ENCODE results near the gene NMD3. TPM values are rescaled to one million over a fixed set of nuclear protein-coding genes. Genes with fewer than 3 reads are reported as not detected.

Gene NMD3
- total and polyA plus RNA-seq, 9 of the 15 experiments (the other 6 are each of a cell fraction or from before 2014, with no cell fraction given) = 63.5 to 178 (median 111) TPM

DNA sequence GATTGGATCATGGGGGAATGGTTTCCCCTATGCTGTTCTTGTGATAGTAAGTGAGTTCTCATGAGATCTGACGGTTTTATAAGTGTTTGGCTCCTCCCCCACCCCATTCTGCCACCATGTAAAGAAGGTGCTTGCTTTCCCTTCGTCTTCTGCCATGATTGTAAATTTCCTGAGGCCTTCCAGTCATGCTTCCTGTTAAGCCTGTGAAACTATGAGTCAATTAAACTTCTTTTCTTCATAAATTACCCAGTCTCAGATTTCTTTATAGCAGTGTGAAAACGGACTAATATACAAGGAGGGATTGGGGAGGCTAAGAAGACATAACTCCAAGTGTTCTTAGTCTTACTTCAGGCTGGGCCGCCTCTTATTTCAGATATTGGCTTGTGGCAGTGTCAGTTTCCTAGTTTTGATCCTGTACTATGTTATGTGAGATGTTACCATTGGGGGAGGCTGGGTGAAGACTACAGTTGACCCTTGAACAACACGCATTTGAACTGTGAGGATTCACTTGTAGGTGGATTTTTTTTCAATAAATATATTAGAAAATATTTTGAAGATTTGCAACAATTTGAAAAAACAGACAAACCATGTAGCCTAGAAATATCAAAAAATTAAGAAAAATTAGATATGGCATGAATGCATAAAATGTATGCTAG, 44.9 kb downstream of the NMD3 start:
- no peaks in the 10 kb centered on the region for H3K27me3 ChIP-seq (ENCODE audit: control insufficient read depth in 2 of 2, insufficient read depth in 2 of 2, low read length in 2 of 2)
- no peak for FAIRE-seq
- WGBS (ENCODE audit: insufficient coverage, low coverage, missing lambda C conversion rate) = 69% methylated on average over 5 of the region's 5 CpGs

More for the DNA sequence above, 44.9 kb downstream of the NMD3 start:
- Histone ChIP-seq H3K36me3 (ENCODE audit: control insufficient read depth, insufficient read depth, low read length) (peaks cover 5% of the 10 kb centered on the region; the same call in 1 of the 3 replicates), H3K4me1 (replicated peaks in 1 of 2; ENCODE audit: control insufficient read depth in 2 of 2, insufficient read depth in 2 of 2, low read length in 2 of 2) (no peaks in the 10 kb centered on the region), H4K20me1 (replicated peaks; ENCODE audit: control insufficient read depth, insufficient read depth, low read length) (no peaks in the 10 kb centered on the region), H3K27ac (ENCODE audit: extremely low read depth, low read depth, low read length) (no peak overlapping the region), H3K9ac (ENCODE audit: insufficient read depth in 1 of 2, low read depth in 2 of 2, low read length in 2 of 2) (no peak overlapping the region), H3K4me3 (no peak overlapping the region), H2AFZ (ENCODE audit: low read depth, low read length) (no peak overlapping the region), H3K9me1 (ENCODE audit: control insufficient read depth, insufficient read depth, low read length) (no peaks in the 10 kb centered on the region), H3K9me3 (replicated peaks; ENCODE audit: control insufficient read depth, insufficient read depth, low read depth, low read length) (0 out of 2 replicates have a peak, but pooled peaks cover 2% of the 10 kb centered on the region), H3K79me2 (ENCODE audit: control insufficient read depth, insufficient read depth, low read length) (no peaks in the 10 kb centered on the region), H3K4me2 (ENCODE audit: insufficient read depth, low read length) (no peak overlapping the region)
- intact Hi-C loops (cut with micrococcal nuclease) (no loop called here), in situ Hi-C loops (cut with MboI) (no loop called here)
- ATAC-seq (no peak), DNase-seq (ENCODE audit: extremely low read depth in 1 of 4, low spot score in 3 of 4) (no peak)
- ChIA-PET CTCF (ENCODE audit: low intra/inter-chr PET ratio) (no interaction called here), POLR2A (no interaction called here)
- TF ChIP-seq TBP (optimal IDR thresholded peaks at IDR 0.05; ENCODE audit: low read depth, low read length) = no peak
- TF ChIP-seq PCBP1 (IDR thresholded peaks at IDR 0.05; ENCODE audit: low read depth, low read length, poor library complexity, severe bottlenecking) = no peak
- TF ChIP-seq NFYB (IDR thresholded peaks at IDR 0.05; ENCODE audit: extremely low read depth, insufficient read length) = no peak
- no peak for TF ChIP-seq ZNF445 (CRISPR knock-in tag; IDR thresholded peaks at IDR 0.05; ENCODE audit: low read depth)
- no peak for TF ChIP-seq STAT5A (IDR thresholded peaks at IDR 0.05; ENCODE audit: borderline replicate concordance, low read length)
- TF ChIP-seq TOE1 (IDR thresholded peaks at IDR 0.05; ENCODE audit: borderline replicate concordance) = no peak
- TF ChIP-seq TOE1 (CRISPR knock-in tag; IDR thresholded peaks at IDR 0.05; ENCODE audit: borderline replicate concordance, low read depth) = no peak
- TF ChIP-seq, protein P1, sequence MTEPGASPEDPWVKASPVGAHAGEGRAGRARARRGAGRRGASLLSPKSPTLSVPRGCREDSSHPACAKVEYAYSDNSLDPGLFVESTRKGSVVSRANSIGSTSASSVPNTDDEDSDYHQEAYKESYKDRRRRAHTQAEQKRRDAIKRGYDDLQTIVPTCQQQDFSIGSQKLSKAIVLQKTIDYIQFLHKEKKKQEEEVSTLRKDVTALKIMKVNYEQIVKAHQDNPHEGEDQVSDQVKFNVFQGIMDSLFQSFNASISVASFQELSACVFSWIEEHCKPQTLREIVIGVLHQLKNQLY (CRISPR knock-in tag; conservative IDR thresholded peaks at IDR 0.05) = no peak
- no peak for TF ChIP-seq FOXK1 (CRISPR knock-in tag; IDR thresholded peaks at IDR 0.05; ENCODE audit: borderline replicate concordance)
- TF ChIP-seq, protein P2, sequence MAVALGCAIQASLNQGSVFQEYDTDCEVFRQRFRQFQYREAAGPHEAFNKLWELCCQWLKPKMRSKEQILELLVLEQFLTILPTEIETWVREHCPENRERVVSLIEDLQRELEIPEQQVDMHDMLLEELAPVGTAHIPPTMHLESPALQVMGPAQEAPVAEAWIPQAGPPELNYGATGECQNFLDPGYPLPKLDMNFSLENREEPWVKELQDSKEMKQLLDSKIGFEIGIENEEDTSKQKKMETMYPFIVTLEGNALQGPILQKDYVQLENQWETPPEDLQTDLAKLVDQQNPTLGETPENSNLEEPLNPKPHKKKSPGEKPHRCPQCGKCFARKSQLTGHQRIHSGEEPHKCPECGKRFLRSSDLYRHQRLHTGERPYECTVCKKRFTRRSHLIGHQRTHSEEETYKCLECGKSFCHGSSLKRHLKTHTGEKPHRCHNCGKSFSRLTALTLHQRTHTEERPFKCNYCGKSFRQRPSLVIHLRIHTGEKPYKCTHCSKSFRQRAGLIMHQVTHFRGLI (CRISPR knock-in tag; IDR thresholded peaks at IDR 0.05) = no peak
- TF ChIP-seq, protein P3, sequence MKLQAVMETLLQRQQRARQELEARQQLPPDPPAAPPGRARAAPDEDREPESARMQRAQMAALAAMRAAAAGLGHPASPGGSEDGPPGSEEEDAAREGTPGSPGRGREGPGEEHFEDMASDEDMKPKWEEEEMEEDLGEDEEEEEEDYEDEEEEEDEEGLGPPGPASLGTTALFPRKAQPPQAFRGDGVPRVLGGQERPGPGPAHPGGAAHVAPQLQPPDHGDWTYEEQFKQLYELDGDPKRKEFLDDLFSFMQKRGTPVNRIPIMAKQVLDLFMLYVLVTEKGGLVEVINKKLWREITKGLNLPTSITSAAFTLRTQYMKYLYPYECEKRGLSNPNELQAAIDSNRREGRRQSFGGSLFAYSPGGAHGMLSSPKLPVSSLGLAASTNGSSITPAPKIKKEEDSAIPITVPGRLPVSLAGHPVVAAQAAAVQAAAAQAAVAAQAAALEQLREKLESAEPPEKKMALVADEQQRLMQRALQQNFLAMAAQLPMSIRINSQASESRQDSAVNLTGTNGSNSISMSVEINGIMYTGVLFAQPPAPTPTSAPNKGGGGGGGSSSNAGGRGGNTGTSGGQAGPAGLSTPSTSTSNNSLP (IDR thresholded peaks at IDR 0.05; ENCODE audit: borderline replicate concordance, low read depth, low read length) = no peak
- no peak for TF ChIP-seq ZNF507 (tag; conservative IDR thresholded peaks at IDR 0.05)
- no TSS peak for BruUV-seq (replicated peaks)
